Islet of Langerhans (tissue), 1 donor: Measurements from ENCODE around the gene TSC2.
"Not testable (repeated sequence)": the region's sequence is repeated elsewhere in the genome, so short reads cannot be mapped to it uniquely, and the experiment has no call there.

Experiments used
- FAIRE-seq: peaks from one replicate; lab custom pipeline; 2011; peaks lifted over from hg19 to GRCh38; lab: Jason Lieb, UNC

The TSC2 gene

GRCh38 chr16:2009791-2010510 is 37.8 kb upstream of the TSC2 start, which contains the start of gene ZNF598:
ZNF598 (minus strand) TSS chr16:2009821.
- FAIRE-seq, result no peak

- FAIRE-seq, result not testable (repeated sequence)
Measured at GRCh38 chr16:2011726-2012125, 36.1 kb upstream of the TSC2 start.

- no peak for FAIRE-seq
Measured at GRCh38 chr16:2013527-2013926, 34.3 kb upstream of the TSC2 start.

GRCh38 chr16:2015117-2015946 is 32.5 kb upstream of the TSC2 start:
- FAIRE-seq, result no peak

- no peak for FAIRE-seq
Measured at GRCh38 chr16:2015947-2016208, 31.9 kb upstream of the TSC2 start.

- no peak for FAIRE-seq
Measured at GRCh38 chr16:2016407-2016922, 31.3 kb upstream of the TSC2 start.

GRCh38 chr16:2019518-2019920 is 28.3 kb upstream of the TSC2 start, which contains the start of gene NPW:
NPW (plus strand) TSS chr16:2019785.
- FAIRE-seq, result no peak

GRCh38 chr16:2019921-2020831 is 27.6 kb upstream of the TSC2 start:
- FAIRE-seq, result no peak

- FAIRE-seq, result no peak
Measured at GRCh38 chr16:2022723-2023091, 25.1 kb upstream of the TSC2 start.

GRCh38 chr16:2023092-2024031 is 24.4 kb upstream of the TSC2 start:
- FAIRE-seq, result no peak

GRCh38 chr16:2024032-2024420 is 23.8 kb upstream of the TSC2 start:
- no peak for FAIRE-seq

- no peak for FAIRE-seq
Measured at GRCh38 chr16:2025251-2025650, 22.5 kb upstream of the TSC2 start.

GRCh38 chr16:2025878-2026460 is 21.8 kb upstream of the TSC2 start:
- FAIRE-seq, result no peak

- no peak for FAIRE-seq
Measured at GRCh38 chr16:2026461-2027023, 21.2 kb upstream of the TSC2 start, which contains the start of gene NHERF2. NHERF2 (plus strand) TSS chr16:2026902; CDS start chr16:2027006, 104 bp downstream.

GRCh38 chr16:2027024-2028010 is 20.5 kb upstream of the TSC2 start:
- no peak for FAIRE-seq

GRCh38 chr16:2028146-2028545 is 19.6 kb upstream of the TSC2 start:
- FAIRE-seq, result no peak

GRCh38 chr16:2028620-2029220 is 19.1 kb upstream of the TSC2 start:
- no peak for FAIRE-seq

GRCh38 chr16:2029350-2029749 is 18.4 kb upstream of the TSC2 start:
- no peak for FAIRE-seq

GRCh38 chr16:2030036-2030435 is 17.7 kb upstream of the TSC2 start:
- FAIRE-seq, result no peak
